Endothelial cell of umbilical vein (primary cell): ENCODE data around the gene ESYT3. TPM values are rescaled to one million over a fixed set of nuclear protein-coding genes. Genes with fewer than 3 reads are reported as not detected.

Source experiments
- BruUV-seq: library from RNA; stranded (reverse); fragments of 400-500 nt; replicated peaks from 2 replicates; lab custom pipeline; 2021; lab: Mats Ljungman, UMichigan
- CTCF ChIA-PET: fragments of 300-600, 350-600 bp; sonication (Branson Sonifier 250); formaldehyde crosslinking; loops from one replicate; lab custom pipeline; 2021; ENCODE audit warnings: antibody characterized with exemption, inconsistent platforms; lab: Charles Lee
- POLR2A ChIA-PET: fragments of 300-600, 350-600 bp; sonication (Branson Sonifier 250); formaldehyde crosslinking; loops from one replicate; lab custom pipeline; 2021; ENCODE audit warnings: antibody characterized with exemption, inconsistent platforms; lab: Charles Lee
- DNase-seq: peaks from one replicate; pipeline ENCODE4 v3.0.0-alpha.2; 2011; ENCODE audit warnings: low read depth, low spot score
- FAIRE-seq: peaks from 2 replicates; lab custom pipeline; 2011; peaks lifted over from hg19 to GRCh38; lab: Jason Lieb, UNC
- H2AFZ ChIP-seq: 2 replicates; pipeline ENCODE4 v1.6.0; 2012; ENCODE audit warnings: low read depth, low read length, control low read depth, inconsistent platforms
- H3K27ac ChIP-seq: 2 replicates; pipeline ENCODE4 v1.5.1; 2011; ENCODE audit warnings: low read depth, mild to moderate bottlenecking, control low read depth, low read length, moderate library complexity; ENCODE audit not compliant: insufficient read depth
- H3K27me3 ChIP-seq, 2 experiments: 2 replicates each; pipeline versions ENCODE4 v1.6.0 to v1.6.1; 2011; ENCODE audit warnings: low read length in 2 of 2, mixed read lengths in 1 of 2; ENCODE audit not compliant: control insufficient read depth in 2 of 2, insufficient read depth in 2 of 2
- H3K36me3 ChIP-seq, 2 experiments: 2 replicates in 1 of 2; 3 replicates in 1 of 2; pipeline ENCODE4 v1.5.1; 2011; ENCODE audit warnings: low read length in 2 of 2, mild to moderate bottlenecking in 1 of 2, moderate library complexity in 1 of 2; ENCODE audit not compliant: control insufficient read depth in 2 of 2, insufficient read depth in 2 of 2; ENCODE audit errors: extremely low read depth in 1 of 2
- H3K4me1 ChIP-seq: 3 replicates; pipeline ENCODE4 v1.5.1; 2011; ENCODE audit warnings: mild to moderate bottlenecking, low read length; ENCODE audit not compliant: control insufficient read depth, insufficient read depth; ENCODE audit errors: extremely low read depth
- H3K4me2 ChIP-seq: 2 replicates; pipeline ENCODE4 v1.6.1; 2011; ENCODE audit warnings: low read length, control low read depth, mixed read lengths; ENCODE audit not compliant: insufficient read depth
- H3K4me3 ChIP-seq, 3 experiments: fragments of 200-600 bp in 1 of 3; sonication (generic), shearing (Covaris generic) in 1 of 3; replicated peaks in 1 of 3; 2 replicates each; pipeline ENCODE4 v1.5.1; 2011 to 2016; ENCODE audit warnings: control low read depth in 3 of 3, low read length in 3 of 3, mild to moderate bottlenecking in 2 of 3, inconsistent platforms in 1 of 3, low read depth in 1 of 3, moderate library complexity in 1 of 3; ENCODE audit not compliant: insufficient read depth in 1 of 3
- H3K79me2 ChIP-seq: 2 replicates; pipeline ENCODE4 v1.6.0; 2012; ENCODE audit warnings: low read length, inconsistent platforms; ENCODE audit not compliant: control insufficient read depth, insufficient read depth
- H3K9ac ChIP-seq: replicated peaks from 2 replicates; pipeline ENCODE3; 2011; ENCODE audit warnings: low read length, control low read depth; ENCODE audit not compliant: insufficient read depth; ENCODE audit errors: extremely low read depth
- H3K9me1 ChIP-seq: replicated peaks from 3 replicates; pipeline ENCODE4 v1.6.0; 2011; ENCODE audit warnings: mild to moderate bottlenecking, low read length; ENCODE audit not compliant: control insufficient read depth, insufficient read depth; ENCODE audit errors: extremely low read depth
- H3K9me3 ChIP-seq: replicated peaks from 2 replicates; pipeline ENCODE4 v1.5.1; 2012; ENCODE audit warnings: low read length, inconsistent platforms; ENCODE audit not compliant: control insufficient read depth, insufficient read depth
- H4K20me1 ChIP-seq: replicated peaks from 2 replicates; pipeline ENCODE3; 2011; ENCODE audit warnings: mild to moderate bottlenecking, low read length; ENCODE audit not compliant: control insufficient read depth, insufficient read depth; ENCODE audit errors: extremely low read depth
- CTCF ChIP-seq, 2 donors: IDR thresholded peaks; 1 replicate in 1 of 2; 2 replicates in 1 of 2; pipeline ENCODE4 v1.5.1; 2011; ENCODE audit warnings: low read length in 2 of 2, mild to moderate bottlenecking in 2 of 2, moderate library complexity in 2 of 2, control low read depth in 1 of 2, inconsistent platforms in 1 of 2, low read depth in 1 of 2; ENCODE audit not compliant: insufficient read depth in 1 of 2; ENCODE audit errors: extremely low read depth in 1 of 2
- EZH2 ChIP-seq: IDR thresholded peaks from 2 replicates; pipeline ENCODE4 v1.6.1; 2012; ENCODE audit warnings: borderline replicate concordance, low read depth, mild to moderate bottlenecking, moderate library complexity, low read length, inconsistent platforms; ENCODE audit not compliant: severe bottlenecking
- FOS ChIP-seq: IDR thresholded peaks from 2 replicates; pipeline ENCODE4 v1.6.1; 2011; ENCODE audit warnings: mild to moderate bottlenecking, low read length, moderate library complexity, borderline replicate concordance; ENCODE audit not compliant: insufficient read depth
- GATA2 ChIP-seq: IDR thresholded peaks from 2 replicates; pipeline ENCODE4 v1.7.0; 2011; ENCODE audit warnings: low read depth, mild to moderate bottlenecking, moderate library complexity, mixed read lengths, low read length; ENCODE audit not compliant: insufficient read length, insufficient read depth
- JUN ChIP-seq: IDR thresholded peaks from 2 replicates; pipeline ENCODE4 v1.6.1; 2011; ENCODE audit warnings: borderline replicate concordance, low read depth; ENCODE audit not compliant: insufficient read length, insufficient read depth
- MYC ChIP-seq: IDR thresholded peaks from one replicate; pipeline ENCODE4 v1.6.1; 2011; ENCODE audit warnings: mild to moderate bottlenecking, low read depth, low read length
- POLR2A ChIP-seq: IDR thresholded peaks from 2 replicates; pipeline ENCODE4 v1.6.1; 2012; ENCODE audit warnings: low read depth, mild to moderate bottlenecking, control low read depth, low read length
- POLR2AphosphoS5 ChIP-seq: IDR thresholded peaks from 2 replicates; pipeline ENCODE4 v1.6.1; 2012; ENCODE audit warnings: low read depth, mild to moderate bottlenecking, control low read depth, low read length, moderate library complexity; ENCODE audit not compliant: insufficient read depth
- dilution Hi-C: fragments of 300-500 bp; cut with MboI; formaldehyde crosslinking; loops from one replicate; pipeline ENCODE4 v1.15.0; 2019; ENCODE audit warnings: low sequenced_read_pairs; ENCODE audit not compliant: extremely low pct_ligation_motif_present
- intact Hi-C: fragments of 100-400 bp; cut with micrococcal nuclease; formaldehyde crosslinking; loops from one replicate; pipeline ENCODE4 v1.10.0; 2022
- polyA plus RNA-seq, 4 experiments: library from polyadenylated mRNA; depleted of rRNA in 3 of 4; stranded (reverse) in 3 of 4; unstranded in 1 of 4; fragments of >200 nt; gene quantifications; 2 replicates each; pipeline versions ENCODE4 v1.2.1 to v1.2.3, GENCODE V29; 2011 to 2012; ENCODE audit warnings: missing spikeins in 1 of 4
- total RNA-seq: library from RNA; stranded (reverse); gene quantifications from 2 replicates; pipeline ENCODE4 v1.2.3, GENCODE V29; 2021
- TF ChIP-seq, protein P1 (sequence below): IDR thresholded peaks from 2 replicates; pipeline ENCODE4 v1.6.1; 2011; ENCODE audit not compliant: insufficient read depth, insufficient read length

The ESYT3 gene
- total and polyA plus RNA-seq, 2 donors (not counting 3 experiments of a cell fraction or from before 2014, with no cell fraction given) = not detected

GRCh38 chr3:138445236-138445635, 10.8 kb downstream of the ESYT3 start:
- H3K79me2 ChIP-seq = no peaks in the 10 kb centered on the region
- H4K20me1 ChIP-seq = no peaks in the 10 kb centered on the region
- no peaks in the 10 kb centered on the region for H3K4me1 ChIP-seq
- no peak overlapping the region for H3K4me3 ChIP-seq
- H3K27me3 ChIP-seq = peaks cover 2 to 3% of the 10 kb centered on the region in 2 experiments
- FAIRE-seq (no peak), DNase-seq (no peak)
- dilution Hi-C loops (no loop called here), intact Hi-C loops (no loop called here)
- ChIA-PET CTCF (interaction anchor here (1.1 to 1.6 kb wide), 2 partner anchors 28 to 470 kb away, joined by 3 to 5 read pairs; no protein-coding TSS in a partner anchor), POLR2A (no interaction called here)
- no peaks in the 10 kb centered on the region for H3K9me1 ChIP-seq
- H2AFZ ChIP-seq = no peak overlapping the region
- no peaks in the 10 kb centered on the region for H3K9me3 ChIP-seq
- no peak overlapping the region for H3K27ac ChIP-seq
- TF ChIP-seq CTCF (IDR thresholded peaks at IDR 0.05; ENCODE audit: extremely low read depth in 1 of 2, insufficient read depth in 1 of 2, low read depth in 1 of 2, low read length in 2 of 2) (no peak), GATA2 (no peak), MYC (no peak), POLR2AphosphoS5 (no peak), JUN (no peak), POLR2A (no peak), FOS (no peak), EZH2 (no peak)
- TF ChIP-seq, protein P1, sequence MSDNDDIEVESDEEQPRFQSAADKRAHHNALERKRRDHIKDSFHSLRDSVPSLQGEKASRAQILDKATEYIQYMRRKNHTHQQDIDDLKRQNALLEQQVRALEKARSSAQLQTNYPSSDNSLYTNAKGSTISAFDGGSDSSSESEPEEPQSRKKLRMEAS = no peak
- no peak overlapping the region for H3K4me2 ChIP-seq
- H3K9ac ChIP-seq = no peak overlapping the region
- no TSS peak for BruUV-seq
- no peaks in the 10 kb centered on the region for H3K36me3 ChIP-seq
